ENCODE measurements around the gene THOC7.

The THOC7 gene

DNA sequence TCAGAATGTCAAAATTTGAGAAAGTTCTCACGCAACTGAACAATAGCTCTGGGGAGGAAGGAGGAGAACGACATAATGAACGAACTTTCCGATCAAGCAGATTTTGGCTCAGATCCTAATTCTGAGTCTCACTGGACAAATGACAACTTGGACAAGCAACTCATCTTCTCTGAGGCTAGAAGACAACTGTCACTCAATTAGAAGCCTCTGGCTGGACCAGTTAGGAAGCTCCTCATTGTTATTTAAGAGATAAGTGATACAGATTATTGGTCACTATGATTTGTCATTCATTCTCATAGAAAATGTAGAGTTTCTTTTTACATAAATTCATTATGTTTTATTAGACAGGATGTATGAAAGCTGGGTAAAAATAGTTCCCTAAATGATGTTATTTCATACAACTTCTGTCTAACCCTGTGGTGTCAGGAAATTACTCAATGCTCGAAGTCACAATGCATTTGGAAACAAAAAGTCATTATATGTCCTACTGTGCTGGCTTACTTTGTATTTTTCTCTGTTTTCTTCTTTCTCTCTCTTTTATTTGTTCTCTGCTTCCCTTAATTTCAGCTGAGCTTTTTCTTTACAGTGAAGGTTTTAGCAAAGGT is 55.5 kb downstream of the THOC7 start:
- H3K4me3 ChIP-seq (ENCODE audit: low read depth, low read length) = no peak overlapping the region
- DNase-seq (ENCODE audit: low read depth) = no peak
- TF ChIP-seq, protein P1, sequence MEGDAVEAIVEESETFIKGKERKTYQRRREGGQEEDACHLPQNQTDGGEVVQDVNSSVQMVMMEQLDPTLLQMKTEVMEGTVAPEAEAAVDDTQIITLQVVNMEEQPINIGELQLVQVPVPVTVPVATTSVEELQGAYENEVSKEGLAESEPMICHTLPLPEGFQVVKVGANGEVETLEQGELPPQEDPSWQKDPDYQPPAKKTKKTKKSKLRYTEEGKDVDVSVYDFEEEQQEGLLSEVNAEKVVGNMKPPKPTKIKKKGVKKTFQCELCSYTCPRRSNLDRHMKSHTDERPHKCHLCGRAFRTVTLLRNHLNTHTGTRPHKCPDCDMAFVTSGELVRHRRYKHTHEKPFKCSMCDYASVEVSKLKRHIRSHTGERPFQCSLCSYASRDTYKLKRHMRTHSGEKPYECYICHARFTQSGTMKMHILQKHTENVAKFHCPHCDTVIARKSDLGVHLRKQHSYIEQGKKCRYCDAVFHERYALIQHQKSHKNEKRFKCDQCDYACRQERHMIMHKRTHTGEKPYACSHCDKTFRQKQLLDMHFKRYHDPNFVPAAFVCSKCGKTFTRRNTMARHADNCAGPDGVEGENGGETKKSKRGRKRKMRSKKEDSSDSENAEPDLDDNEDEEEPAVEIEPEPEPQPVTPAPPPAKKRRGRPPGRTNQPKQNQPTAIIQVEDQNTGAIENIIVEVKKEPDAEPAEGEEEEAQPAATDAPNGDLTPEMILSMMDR (conservative IDR thresholded peaks at IDR 0.05; ENCODE audit: low read depth, low read length) = no peak

DNA sequence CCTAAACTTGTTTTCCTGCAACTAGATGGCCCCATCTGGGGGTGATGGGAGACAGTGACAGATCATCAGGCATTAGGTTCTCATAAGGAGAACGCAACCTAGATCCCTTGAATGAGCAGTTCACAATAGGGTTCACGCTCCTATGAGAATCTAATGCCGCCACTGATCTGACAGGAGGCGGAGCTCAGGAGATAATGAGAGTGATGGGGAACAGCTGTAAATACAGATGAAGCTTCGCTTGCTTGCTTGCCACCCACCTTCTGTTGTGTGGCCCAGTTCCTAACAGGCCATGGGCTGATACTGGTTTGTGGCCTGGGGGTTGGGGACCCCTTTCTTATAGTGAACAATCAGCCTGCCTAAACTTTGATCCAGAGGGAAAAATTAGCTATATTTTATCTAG is 59.7 kb downstream of the THOC7 start:
- H3K4me3 ChIP-seq (ENCODE audit: low read depth, low read length) = no peak overlapping the region
- TF ChIP-seq, protein P1 (conservative IDR thresholded peaks at IDR 0.05; ENCODE audit: low read depth, low read length) = no peak
- DNase-seq (ENCODE audit: low read depth) = no peak

DNA sequence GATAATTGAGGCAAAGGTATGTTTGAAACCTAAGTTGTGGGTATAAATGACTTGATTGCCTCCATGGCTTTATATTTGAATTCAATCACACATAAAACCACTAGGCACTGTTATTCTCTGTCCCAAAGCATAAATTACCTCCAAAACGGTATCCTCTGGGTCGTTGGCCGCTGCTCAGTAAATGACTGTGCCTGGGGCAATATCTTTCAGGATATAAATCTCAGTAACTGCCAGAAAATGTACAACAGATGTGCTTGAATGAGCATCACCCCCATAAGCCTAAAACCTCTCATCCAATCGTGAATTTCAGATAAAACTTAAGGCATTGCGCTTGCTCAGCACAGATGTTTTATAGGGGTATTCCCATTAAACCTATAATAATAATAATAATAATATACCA is 63.5 kb downstream of the THOC7 start:
- no peak overlapping the region for H3K4me3 ChIP-seq (ENCODE audit: low read depth, low read length)
- TF ChIP-seq, protein P1 (conservative IDR thresholded peaks at IDR 0.05; ENCODE audit: low read depth, low read length) = no peak
- DNase-seq (ENCODE audit: low read depth) = no peak

DNA sequence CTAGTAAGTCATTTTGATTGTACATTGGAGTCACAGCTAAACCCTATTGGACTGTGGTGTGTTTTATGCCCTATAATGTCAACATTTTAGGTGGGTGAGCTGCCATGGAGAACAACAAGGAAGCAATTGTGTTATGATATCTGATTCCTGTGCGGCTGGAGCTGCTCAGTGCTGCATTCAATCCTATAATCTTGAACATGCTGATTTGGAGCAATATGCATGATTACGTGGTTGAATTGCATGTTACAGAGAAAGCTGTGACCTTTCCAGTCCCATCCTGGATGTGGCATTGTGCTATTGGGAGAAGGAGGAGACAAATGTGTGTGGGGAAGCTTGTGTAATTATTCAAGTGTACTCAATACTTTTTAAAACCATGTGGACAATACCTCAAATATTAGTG is 64.7 kb downstream of the THOC7 start:
- H3K4me3 ChIP-seq (ENCODE audit: low read depth, low read length) = no peak overlapping the region
- DNase-seq (ENCODE audit: low read depth) = no peak
- TF ChIP-seq, protein P1 (conservative IDR thresholded peaks at IDR 0.05; ENCODE audit: low read depth, low read length) = no peak

DNA sequence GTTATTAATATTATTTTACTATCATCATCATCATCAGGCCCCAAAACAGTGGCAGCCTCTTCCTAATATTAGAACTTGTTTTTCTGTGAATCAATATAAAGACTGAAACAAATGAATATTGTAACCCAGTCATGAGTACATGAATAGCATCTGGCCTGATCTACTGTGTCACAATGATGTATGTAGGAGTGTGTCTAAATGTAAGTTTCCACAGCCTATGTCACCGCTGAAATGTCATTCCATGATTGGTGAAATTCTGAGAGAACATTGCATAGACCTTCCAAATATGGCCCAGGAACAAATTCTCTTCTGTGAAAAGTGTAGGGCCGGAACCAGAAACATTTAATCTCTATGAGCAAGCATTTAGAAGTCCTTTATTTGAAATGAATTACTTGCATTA is 65.1 kb downstream of the THOC7 start:
- TF ChIP-seq, protein P1 (conservative IDR thresholded peaks at IDR 0.05; ENCODE audit: low read depth, low read length) = no peak
- H3K4me3 ChIP-seq (ENCODE audit: low read depth, low read length) = no peak overlapping the region
- no peak for DNase-seq (ENCODE audit: low read depth)

DNA sequence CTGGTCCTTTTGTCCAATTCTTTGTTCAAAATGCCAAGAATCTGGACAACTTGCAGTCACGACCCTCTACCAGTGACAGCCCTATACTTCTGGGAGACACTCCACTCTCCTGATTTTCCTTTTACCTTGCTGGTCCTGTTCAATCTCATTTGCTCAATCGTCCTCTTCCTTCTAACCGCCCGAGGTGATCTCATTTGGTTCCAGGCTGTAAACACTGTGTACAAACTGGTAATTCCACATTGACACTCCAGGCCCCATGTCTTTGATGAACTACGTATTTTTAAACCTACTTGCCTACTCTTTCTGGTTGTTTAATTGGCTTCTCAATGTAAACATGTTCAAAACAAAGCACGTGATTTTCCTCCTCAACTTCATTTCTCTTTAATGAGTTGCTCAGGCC is 68.2 kb downstream of the THOC7 start:
- TF ChIP-seq, protein P1 (conservative IDR thresholded peaks at IDR 0.05; ENCODE audit: low read depth, low read length) = no peak
- no peak overlapping the region for H3K4me3 ChIP-seq (ENCODE audit: low read depth, low read length)
- no peak for DNase-seq (ENCODE audit: low read depth)

DNA sequence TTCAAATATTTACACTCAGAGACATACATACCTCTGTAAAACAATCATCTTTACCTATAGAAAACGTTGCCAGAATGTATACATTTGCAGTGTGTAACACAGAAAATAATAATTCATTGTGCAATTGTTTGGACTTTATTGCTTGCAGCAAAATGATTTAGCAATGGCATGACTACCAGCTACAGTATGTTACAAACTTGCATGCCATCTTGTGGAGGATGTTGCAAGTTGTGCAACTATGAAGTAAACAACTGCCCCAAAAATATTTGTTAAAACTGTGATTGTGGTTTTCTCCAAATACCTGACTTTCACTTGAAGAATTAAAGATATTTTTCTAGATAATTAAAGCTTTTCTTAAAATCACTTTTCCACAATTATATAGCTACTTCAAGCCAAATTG is 71.6 kb downstream of the THOC7 start:
- H3K4me3 ChIP-seq (ENCODE audit: low read depth, low read length) = no peak overlapping the region
- TF ChIP-seq, protein P1 (conservative IDR thresholded peaks at IDR 0.05; ENCODE audit: low read depth, low read length) = peak; percentile 37
- DNase-seq (ENCODE audit: low read depth) = peak; percentile 61
